Gastroesophageal sphincter (tissue), 3 donors: ENCODE results near the gene C1orf174.

Experiments used
- POLR2A ChIP-seq, 2 donors: fragments of 450-650 bp; IDR thresholded peaks; one replicate each; pipeline ENCODE4 v1.6.1; 2017; ENCODE audit warnings: antibody characterized with exemption in 2 of 2, mild to moderate bottlenecking in 2 of 2, moderate library complexity in 1 of 2
- POLR2AphosphoS5 ChIP-seq: sonication (generic); formaldehyde crosslinking; IDR thresholded peaks from one replicate; pipeline ENCODE4 v1.6.1; 2017; ENCODE audit warnings: antibody characterized with exemption
- TF ChIP-seq, protein P1 (sequence below), 4 experiments: fragments of 200-600 bp in 2 of 4; fragments of 450-650 bp in 2 of 4; sonication (generic) in 1 of 4; IDR thresholded peaks; one replicate each; pipeline ENCODE4 v1.5.1; 2017 to 2019; ENCODE audit warnings: antibody characterized with exemption in 4 of 4, mild to moderate bottlenecking in 2 of 4, moderate library complexity in 2 of 4

DNA sequence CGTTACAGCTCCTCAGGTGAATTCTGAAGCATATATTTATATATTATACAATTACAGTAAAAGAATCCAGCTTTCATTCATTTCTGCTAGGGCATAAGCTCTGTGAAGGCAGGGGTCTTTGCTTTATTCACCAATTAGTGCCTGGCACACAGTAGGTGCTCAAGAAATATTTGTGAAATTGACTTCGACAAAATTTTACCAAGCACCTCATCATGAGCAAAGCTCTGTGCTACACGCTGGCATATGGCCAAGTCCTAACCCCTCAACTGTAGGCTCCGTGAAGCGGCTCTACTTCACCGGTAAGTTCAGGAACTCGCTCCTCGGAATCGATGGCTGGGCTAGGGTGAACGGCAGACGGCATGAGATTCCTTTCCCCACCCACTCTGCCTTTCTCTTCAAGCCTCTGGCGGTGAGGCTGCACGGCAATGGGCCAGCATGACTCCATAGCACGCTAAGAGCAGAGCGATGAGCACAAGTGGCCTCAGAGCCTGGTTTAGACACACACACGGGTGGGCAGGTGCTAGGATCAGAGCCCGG is 8.7 kb downstream of the C1orf174 start:
- TF ChIP-seq, protein P1, sequence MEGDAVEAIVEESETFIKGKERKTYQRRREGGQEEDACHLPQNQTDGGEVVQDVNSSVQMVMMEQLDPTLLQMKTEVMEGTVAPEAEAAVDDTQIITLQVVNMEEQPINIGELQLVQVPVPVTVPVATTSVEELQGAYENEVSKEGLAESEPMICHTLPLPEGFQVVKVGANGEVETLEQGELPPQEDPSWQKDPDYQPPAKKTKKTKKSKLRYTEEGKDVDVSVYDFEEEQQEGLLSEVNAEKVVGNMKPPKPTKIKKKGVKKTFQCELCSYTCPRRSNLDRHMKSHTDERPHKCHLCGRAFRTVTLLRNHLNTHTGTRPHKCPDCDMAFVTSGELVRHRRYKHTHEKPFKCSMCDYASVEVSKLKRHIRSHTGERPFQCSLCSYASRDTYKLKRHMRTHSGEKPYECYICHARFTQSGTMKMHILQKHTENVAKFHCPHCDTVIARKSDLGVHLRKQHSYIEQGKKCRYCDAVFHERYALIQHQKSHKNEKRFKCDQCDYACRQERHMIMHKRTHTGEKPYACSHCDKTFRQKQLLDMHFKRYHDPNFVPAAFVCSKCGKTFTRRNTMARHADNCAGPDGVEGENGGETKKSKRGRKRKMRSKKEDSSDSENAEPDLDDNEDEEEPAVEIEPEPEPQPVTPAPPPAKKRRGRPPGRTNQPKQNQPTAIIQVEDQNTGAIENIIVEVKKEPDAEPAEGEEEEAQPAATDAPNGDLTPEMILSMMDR (IDR thresholded peaks at IDR 0.05) = no peak
- TF ChIP-seq POLR2AphosphoS5 (no peak), POLR2A (IDR thresholded peaks at IDR 0.05) (no peak)
